Measurements from ENCODE around the gene RILPL2. TPM values are rescaled to one million over a fixed set of nuclear protein-coding genes. Genes with fewer than 3 reads are reported as not detected.

Gene RILPL2, protein sequence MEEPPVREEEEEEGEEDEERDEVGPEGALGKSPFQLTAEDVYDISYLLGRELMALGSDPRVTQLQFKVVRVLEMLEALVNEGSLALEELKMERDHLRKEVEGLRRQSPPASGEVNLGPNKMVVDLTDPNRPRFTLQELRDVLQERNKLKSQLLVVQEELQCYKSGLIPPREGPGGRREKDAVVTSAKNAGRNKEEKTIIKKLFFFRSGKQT
- total RNA-seq = 1.6 and 2.5 TPM in 2 replicates
- polyA plus RNA-seq = 3.3 and 3.7 TPM in 2 replicates

DNA sequence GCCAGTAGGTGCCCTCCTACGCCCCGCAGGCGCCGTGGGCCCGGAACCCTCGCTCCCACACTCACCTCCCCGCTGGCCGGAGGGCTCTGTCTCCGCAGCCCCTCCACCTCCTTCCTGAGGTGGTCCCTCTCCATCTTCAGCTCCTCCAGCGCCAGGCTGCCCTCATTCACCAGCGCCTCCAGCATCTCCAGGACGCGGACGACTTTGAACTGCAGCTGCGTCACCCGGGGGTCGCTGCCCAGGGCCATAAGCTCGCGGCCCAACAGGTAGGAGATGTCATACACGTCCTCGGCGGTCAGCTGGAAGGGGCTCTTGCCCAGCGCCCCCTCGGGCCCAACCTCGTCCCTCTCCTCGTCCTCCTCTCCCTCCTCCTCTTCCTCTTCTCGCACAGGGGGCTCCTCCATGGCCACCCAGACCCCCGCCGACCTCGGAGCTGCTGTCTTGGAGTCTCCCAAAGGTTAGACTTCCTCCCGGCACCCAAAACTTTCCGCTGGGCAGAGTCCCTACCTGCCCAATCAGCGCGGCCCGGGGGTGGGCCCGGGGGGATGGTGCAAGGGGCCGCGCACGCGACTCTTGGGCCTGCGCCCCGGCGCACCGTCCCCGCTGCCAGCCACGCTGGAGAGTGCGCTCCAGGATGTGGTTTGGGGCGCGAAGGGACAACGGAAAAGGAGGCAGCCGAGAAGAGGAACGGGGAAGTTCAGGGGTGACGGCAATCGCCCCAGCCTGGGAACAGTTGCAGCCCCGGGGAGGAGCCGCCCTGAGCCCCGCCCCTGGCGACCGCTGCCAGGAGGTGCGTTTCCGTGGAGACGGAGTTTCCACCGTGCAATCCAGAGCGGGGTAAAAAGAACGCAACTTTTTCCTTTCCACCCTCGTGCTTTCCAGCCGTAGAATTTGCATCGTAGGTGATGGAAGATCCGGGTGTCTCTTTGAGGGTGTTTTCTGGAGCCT lies at the start of gene RILPL2:
RILPL2 (minus strand) TSS at position 668 of the 948 bp plus-strand sequence; CDS start at position 404, 264 bp downstream.
- peak; percentile 87 for DNase-seq (ENCODE audit: low spot score)
- Histone ChIP-seq H3K79me2 (peaks cover 7% of the 10 kb centered on the region), H2AFZ (peak within 1 kb of the TSS; percentile 94), H3K9me3 (ENCODE audit: low read depth) (no peaks in the 10 kb centered on the region), H4K20me1 (ENCODE audit: insufficient read depth, poor library complexity, severe bottlenecking) (no peaks in the 10 kb centered on the region), H3K27ac (peak within 1 kb of the TSS; percentile 42), H3K36me3 (replicated peaks; ENCODE audit: insufficient read depth, low read depth) (no peaks in the 10 kb centered on the region), H3K9me2 (replicated peaks; ENCODE audit: insufficient read depth) (no peaks in the 10 kb centered on the region), H3K4me1 (ENCODE audit: insufficient read depth) (no peaks in the 10 kb centered on the region), H3K4me2 (peak within 1 kb of the TSS; percentile 98), H3K27me3 (no peaks in the 10 kb centered on the region), H3K4me3 (peak within 1 kb of the TSS; percentile 85)
- WGBS (ENCODE audit: low lambda C conversion rate, missing lambda C conversion rate) = 2% methylated on average over 53 of the region's 69 CpGs
- TF ChIP-seq EZH2 (IDR thresholded peaks at IDR 0.05; ENCODE audit: borderline replicate concordance) = no peak
- TF ChIP-seq EZH2phosphoT487 (IDR thresholded peaks at IDR 0.05; ENCODE audit: low read depth, severe bottlenecking, unreplicated experiment) = no peak
- TF ChIP-seq, protein P1, sequence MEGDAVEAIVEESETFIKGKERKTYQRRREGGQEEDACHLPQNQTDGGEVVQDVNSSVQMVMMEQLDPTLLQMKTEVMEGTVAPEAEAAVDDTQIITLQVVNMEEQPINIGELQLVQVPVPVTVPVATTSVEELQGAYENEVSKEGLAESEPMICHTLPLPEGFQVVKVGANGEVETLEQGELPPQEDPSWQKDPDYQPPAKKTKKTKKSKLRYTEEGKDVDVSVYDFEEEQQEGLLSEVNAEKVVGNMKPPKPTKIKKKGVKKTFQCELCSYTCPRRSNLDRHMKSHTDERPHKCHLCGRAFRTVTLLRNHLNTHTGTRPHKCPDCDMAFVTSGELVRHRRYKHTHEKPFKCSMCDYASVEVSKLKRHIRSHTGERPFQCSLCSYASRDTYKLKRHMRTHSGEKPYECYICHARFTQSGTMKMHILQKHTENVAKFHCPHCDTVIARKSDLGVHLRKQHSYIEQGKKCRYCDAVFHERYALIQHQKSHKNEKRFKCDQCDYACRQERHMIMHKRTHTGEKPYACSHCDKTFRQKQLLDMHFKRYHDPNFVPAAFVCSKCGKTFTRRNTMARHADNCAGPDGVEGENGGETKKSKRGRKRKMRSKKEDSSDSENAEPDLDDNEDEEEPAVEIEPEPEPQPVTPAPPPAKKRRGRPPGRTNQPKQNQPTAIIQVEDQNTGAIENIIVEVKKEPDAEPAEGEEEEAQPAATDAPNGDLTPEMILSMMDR (IDR thresholded peaks at IDR 0.05; ENCODE audit: poor library complexity) = no peak

DNA sequence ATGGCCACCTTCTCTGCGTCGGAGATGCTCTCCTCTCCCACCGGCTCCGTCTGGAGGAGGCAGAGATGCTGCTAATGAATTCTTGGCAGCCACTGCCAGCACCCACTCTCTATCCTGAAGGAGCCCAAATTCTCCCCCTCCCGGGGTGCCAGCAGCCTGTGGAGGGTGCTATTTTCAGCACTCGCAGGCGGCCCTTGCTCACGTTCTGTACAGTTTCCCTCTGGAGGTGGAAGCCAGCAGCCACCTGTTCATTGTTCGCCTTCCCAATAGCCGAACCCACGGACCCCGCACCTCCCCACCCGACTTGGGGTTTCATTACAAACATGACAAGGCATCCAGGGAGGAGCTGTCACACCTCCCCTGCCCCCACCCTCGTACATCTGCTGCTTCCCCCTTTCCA lies 49.3 kb upstream of the RILPL2 start:
- DNase-seq (ENCODE audit: low spot score) = no peak
- H3K27me3 ChIP-seq = no peaks in the 10 kb centered on the region
- H3K4me2 ChIP-seq = no peak overlapping the region
- H3K27ac ChIP-seq = no peak overlapping the region
- no peaks in the 10 kb centered on the region for H3K36me3 ChIP-seq (replicated peaks; ENCODE audit: insufficient read depth, low read depth)
- 93% methylated on average over 12 of the region's 14 CpGs for WGBS (ENCODE audit: low lambda C conversion rate, missing lambda C conversion rate)
- H2AFZ ChIP-seq = no peak overlapping the region
- no peak overlapping the region for H3K4me3 ChIP-seq
- H3K4me1 ChIP-seq (ENCODE audit: insufficient read depth) = no peaks in the 10 kb centered on the region
- H3K9me3 ChIP-seq (ENCODE audit: low read depth) = no peaks in the 10 kb centered on the region
- no peaks in the 10 kb centered on the region for H4K20me1 ChIP-seq (ENCODE audit: insufficient read depth, poor library complexity, severe bottlenecking)
- H3K9me2 ChIP-seq (replicated peaks; ENCODE audit: insufficient read depth) = no peaks in the 10 kb centered on the region
- H3K79me2 ChIP-seq = no peaks in the 10 kb centered on the region
- TF ChIP-seq, protein P1 (IDR thresholded peaks at IDR 0.05; ENCODE audit: poor library complexity) = no peak
- no peak for TF ChIP-seq EZH2phosphoT487 (IDR thresholded peaks at IDR 0.05; ENCODE audit: low read depth, severe bottlenecking, unreplicated experiment)
- no peak for TF ChIP-seq EZH2 (IDR thresholded peaks at IDR 0.05; ENCODE audit: borderline replicate concordance)

DNA sequence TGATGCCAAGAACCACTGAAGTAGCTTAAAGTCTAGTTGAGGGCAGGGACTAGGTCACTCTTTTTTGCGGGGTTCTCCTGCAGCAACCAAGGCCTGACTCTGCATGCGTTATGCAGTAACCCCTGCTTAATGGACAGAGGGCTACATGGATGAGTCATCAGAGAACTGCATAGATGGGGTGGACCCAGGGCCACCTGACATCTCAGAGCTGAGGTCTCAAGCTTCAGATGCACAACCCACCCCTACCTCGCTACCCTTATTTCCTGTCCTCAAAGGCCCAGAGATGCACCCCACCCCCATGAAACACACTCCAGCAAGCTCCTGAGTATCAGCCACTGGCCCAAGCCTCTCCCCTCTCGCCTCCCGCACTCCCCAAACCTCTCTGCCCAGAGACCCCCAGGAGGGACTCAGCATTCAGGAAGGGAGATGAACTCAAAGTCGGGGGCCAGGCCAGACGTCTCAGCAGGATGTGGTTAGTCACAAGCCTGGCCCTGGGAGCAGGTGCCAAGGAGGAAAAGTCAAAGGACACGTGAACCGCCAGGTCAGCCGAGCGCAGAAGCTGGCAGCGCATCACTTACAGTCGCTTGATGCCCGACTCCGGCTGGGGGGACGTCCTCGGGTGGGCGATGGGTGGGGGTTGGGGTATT lies 47.2 kb upstream of the RILPL2 start:
- Histone ChIP-seq H3K27me3 (no peaks in the 10 kb centered on the region), H3K36me3 (replicated peaks; ENCODE audit: insufficient read depth, low read depth) (no peaks in the 10 kb centered on the region), H3K4me3 (no peak overlapping the region), H3K4me2 (no peak overlapping the region), H4K20me1 (ENCODE audit: insufficient read depth, poor library complexity, severe bottlenecking) (no peaks in the 10 kb centered on the region), H3K9me2 (replicated peaks; ENCODE audit: insufficient read depth) (no peaks in the 10 kb centered on the region), H3K79me2 (no peaks in the 10 kb centered on the region), H3K9me3 (ENCODE audit: low read depth) (no peaks in the 10 kb centered on the region), H2AFZ (no peak overlapping the region), H3K27ac (no peak overlapping the region), H3K4me1 (ENCODE audit: insufficient read depth) (no peaks in the 10 kb centered on the region)
- TF ChIP-seq EZH2 (IDR thresholded peaks at IDR 0.05; ENCODE audit: borderline replicate concordance) = no peak
- TF ChIP-seq, protein P1 (IDR thresholded peaks at IDR 0.05; ENCODE audit: poor library complexity) = no peak
- TF ChIP-seq EZH2phosphoT487 (IDR thresholded peaks at IDR 0.05; ENCODE audit: low read depth, severe bottlenecking, unreplicated experiment) = no peak
- 94% methylated on average over 15 of the region's 18 CpGs for WGBS (ENCODE audit: low lambda C conversion rate, missing lambda C conversion rate)
- no peak for DNase-seq (ENCODE audit: low spot score)
